Neural crest cell (in vitro differentiated cells): ENCODE measurements around the gene KLF4. TPM values are rescaled to one million over a fixed set of nuclear protein-coding genes. Genes with fewer than 3 reads are reported as not detected.

Experiments
- DNase-seq: peaks from one replicate; pipeline ENCODE4 v3.0.0; 2021; ENCODE audit warnings: low read depth, mixed read lengths, low spot score
- H3K27ac Mint-ChIP-seq: one replicate; pipeline ENCODE4 v1.8.0; 2021; ENCODE audit warnings: mild to moderate bottlenecking, mixed read lengths; ENCODE audit not compliant: unreplicated experiment
- H3K27me3 Mint-ChIP-seq: 2 replicates; pipeline ENCODE4 v1.8.0; 2021; ENCODE audit warnings: low read depth, mild to moderate bottlenecking, mixed read lengths
- H3K36me3 Mint-ChIP-seq: 2 replicates; pipeline ENCODE4 v1.8.0; 2021; ENCODE audit warnings: low read depth, mild to moderate bottlenecking, mixed read lengths
- H3K4me1 Mint-ChIP-seq: 2 replicates; pipeline ENCODE4 v1.8.0; 2021; ENCODE audit warnings: mixed read lengths
- H3K4me3 Mint-ChIP-seq: one replicate; pipeline ENCODE4 v1.8.0; 2021; ENCODE audit warnings: mild to moderate bottlenecking, mixed read lengths
- H3K9me3 Mint-ChIP-seq: 2 replicates; pipeline ENCODE4 v1.8.0; 2021; ENCODE audit warnings: mixed read lengths
- CTCF ChIP-seq: fragments of 200-600 bp; sonication (generic); conservative IDR thresholded peaks from 2 replicates; pipeline ENCODE4 v1.5.0; 2021; ENCODE audit warnings: antibody characterized with exemption, mild to moderate bottlenecking
- total RNA-seq: library from RNA; stranded (reverse); gene quantifications from 2 replicates; pipeline ENCODE4 v1.2.1, GENCODE V29; 2021

Gene KLF4
- total RNA-seq, 1 donor from 2014 or later = not detected

GRCh38 chr9:107464516-107464915, 25.1 kb downstream of the KLF4 start:
- no peaks in the 10 kb centered on the region for H3K9me3 Mint-ChIP-seq
- H3K27me3 Mint-ChIP-seq = peaks cover 39% of the 10 kb centered on the region
- peak overlapping the region; percentile 86 for H3K4me3 Mint-ChIP-seq
- no peak for TF ChIP-seq CTCF
- peaks cover 8% of the 10 kb centered on the region for H3K4me1 Mint-ChIP-seq
- no peak overlapping the region for H3K27ac Mint-ChIP-seq
- H3K36me3 Mint-ChIP-seq = no peaks in the 10 kb centered on the region
- DNase-seq = no peak

- no peak for TF ChIP-seq CTCF
- no peak overlapping the region for H3K4me3 Mint-ChIP-seq
Measured at GRCh38 chr9:107462691-107463090, 26.9 kb downstream of the KLF4 start.

GRCh38 chr9:107460153-107461023, 29.2 kb downstream of the KLF4 start:
- Mint-ChIP-seq H3K9me3 (no peaks in the 10 kb centered on the region), H3K4me3 (no peak overlapping the region), H3K4me1 (peaks cover 6% of the 10 kb centered on the region), H3K27ac (no peak overlapping the region), H3K27me3 (peaks cover 24% of the 10 kb centered on the region), H3K36me3 (no peaks in the 10 kb centered on the region)
- TF ChIP-seq CTCF = no peak
- DNase-seq = no peak

More at GRCh38 chr9:107462691-107463090, 26.9 kb downstream of the KLF4 start:
- Mint-ChIP-seq H3K27ac (no peak overlapping the region), H3K27me3 (peaks cover 41% of the 10 kb centered on the region), H3K36me3 (no peaks in the 10 kb centered on the region), H3K4me1 (peaks cover 8% of the 10 kb centered on the region), H3K9me3 (no peaks in the 10 kb centered on the region)
- DNase-seq = no peak

GRCh38 chr9:107455425-107456135, 34.0 kb downstream of the KLF4 start:
- Mint-ChIP-seq H3K36me3 (no peaks in the 10 kb centered on the region), H3K9me3 (no peaks in the 10 kb centered on the region), H3K27ac (peak overlapping the region; percentile 12), H3K4me1 (no peaks in the 10 kb centered on the region), H3K27me3 (peaks cover 5% of the 10 kb centered on the region), H3K4me3 (no peak overlapping the region)
- DNase-seq = no peak
- no peak for TF ChIP-seq CTCF

- Mint-ChIP-seq H3K4me1 (no peaks in the 10 kb centered on the region), H3K27me3 (no peaks in the 10 kb centered on the region), H3K27ac (no peak overlapping the region), H3K4me3 (no peak overlapping the region), H3K9me3 (no peaks in the 10 kb centered on the region), H3K36me3 (no peaks in the 10 kb centered on the region)
- TF ChIP-seq CTCF = no peak
- DNase-seq = no peak
Measured at GRCh38 chr9:107453479-107453878, 36.1 kb downstream of the KLF4 start.
